ENCODE data around the gene ARL1. TPM values are rescaled to one million over a fixed set of nuclear protein-coding genes. Genes with fewer than 3 reads are reported as not detected.

ARL1 gene
- total and polyA plus RNA-seq, 10 of the 15 experiments (the other 5 are each of a cell fraction or from before 2014, with no cell fraction given), result 28.5 to 95.0 (median 65.7) TPM

DNA sequence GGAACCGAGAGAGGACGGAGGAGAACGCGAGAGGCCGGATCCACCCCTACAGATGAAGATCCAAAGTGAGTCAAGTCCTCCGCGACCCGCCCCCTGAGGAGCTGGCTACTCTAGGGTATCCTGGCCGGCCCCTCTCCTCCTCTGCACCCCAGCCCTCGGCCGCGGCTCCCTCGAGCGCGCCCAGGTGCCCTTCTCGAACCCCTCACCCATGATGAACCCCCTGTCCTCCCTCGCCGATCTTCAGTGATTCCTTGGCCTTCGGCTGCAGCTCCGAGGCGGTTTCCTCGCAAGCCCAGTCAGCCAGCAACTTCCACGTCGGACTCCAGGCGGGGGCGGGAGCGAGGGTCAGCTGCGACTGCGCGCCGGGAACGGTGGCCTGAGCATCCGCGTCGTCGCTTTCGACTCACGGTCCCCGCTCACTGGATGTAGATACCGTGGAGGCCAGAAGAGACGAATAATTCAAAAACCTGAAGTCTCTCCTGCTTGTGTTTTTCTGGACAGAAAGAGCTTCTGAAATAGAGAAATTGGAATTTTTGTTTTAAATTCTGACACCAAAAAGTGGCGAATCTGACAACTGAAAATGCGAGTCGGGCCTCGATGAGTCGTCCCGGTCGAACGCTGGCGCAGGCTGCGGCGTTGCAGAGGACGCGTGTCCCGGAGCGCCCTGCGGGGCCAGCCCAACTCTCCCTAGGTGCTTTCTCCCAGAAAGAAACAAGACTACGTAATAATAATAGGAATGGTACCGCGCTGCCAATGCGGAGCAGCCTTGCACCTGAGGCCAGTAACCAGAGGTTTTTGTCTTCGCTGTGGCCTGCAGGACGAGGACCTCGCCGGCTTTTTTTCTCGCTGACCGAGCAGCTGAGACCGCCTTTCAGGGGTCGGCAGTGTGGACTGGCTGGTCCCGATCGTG is at the start of gene ARL1 (continued):
- TF ChIP-seq ZSCAN29 (IDR thresholded peaks at IDR 0.05), result 0 out of 2 replicates have a peak, but pooled peaks have one; percentile 50
- TF ChIP-seq IKZF1 (conservative IDR thresholded peaks at IDR 0.05), result peak; percentile 96
- peak; percentile 56; the same call in 1 of the 2 replicates for TF ChIP-seq NR2F1 (conservative IDR thresholded peaks at IDR 0.05)
- peak; percentile 41; the same call in 1 of the 2 replicates for TF ChIP-seq YY1 (IDR thresholded peaks at IDR 0.05; ENCODE audit: low read depth, low read length)
- TF ChIP-seq KLF5 (IDR thresholded peaks at IDR 0.05; ENCODE audit: partially characterized antibody), result no peak
- TF ChIP-seq CREM (IDR thresholded peaks at IDR 0.05; ENCODE audit: low read depth), result peak; percentile 93
- peak; percentile 50; the same call in 2 of the 3 replicates for TF ChIP-seq POU2F2 (IDR thresholded peaks at IDR 0.05; ENCODE audit: borderline replicate concordance, low read depth, low read length)
- peak; percentile 61; the same call in 1 of the 2 replicates for TF ChIP-seq PML (IDR thresholded peaks at IDR 0.05; ENCODE audit: low read length)
- TF ChIP-seq, protein P1, sequence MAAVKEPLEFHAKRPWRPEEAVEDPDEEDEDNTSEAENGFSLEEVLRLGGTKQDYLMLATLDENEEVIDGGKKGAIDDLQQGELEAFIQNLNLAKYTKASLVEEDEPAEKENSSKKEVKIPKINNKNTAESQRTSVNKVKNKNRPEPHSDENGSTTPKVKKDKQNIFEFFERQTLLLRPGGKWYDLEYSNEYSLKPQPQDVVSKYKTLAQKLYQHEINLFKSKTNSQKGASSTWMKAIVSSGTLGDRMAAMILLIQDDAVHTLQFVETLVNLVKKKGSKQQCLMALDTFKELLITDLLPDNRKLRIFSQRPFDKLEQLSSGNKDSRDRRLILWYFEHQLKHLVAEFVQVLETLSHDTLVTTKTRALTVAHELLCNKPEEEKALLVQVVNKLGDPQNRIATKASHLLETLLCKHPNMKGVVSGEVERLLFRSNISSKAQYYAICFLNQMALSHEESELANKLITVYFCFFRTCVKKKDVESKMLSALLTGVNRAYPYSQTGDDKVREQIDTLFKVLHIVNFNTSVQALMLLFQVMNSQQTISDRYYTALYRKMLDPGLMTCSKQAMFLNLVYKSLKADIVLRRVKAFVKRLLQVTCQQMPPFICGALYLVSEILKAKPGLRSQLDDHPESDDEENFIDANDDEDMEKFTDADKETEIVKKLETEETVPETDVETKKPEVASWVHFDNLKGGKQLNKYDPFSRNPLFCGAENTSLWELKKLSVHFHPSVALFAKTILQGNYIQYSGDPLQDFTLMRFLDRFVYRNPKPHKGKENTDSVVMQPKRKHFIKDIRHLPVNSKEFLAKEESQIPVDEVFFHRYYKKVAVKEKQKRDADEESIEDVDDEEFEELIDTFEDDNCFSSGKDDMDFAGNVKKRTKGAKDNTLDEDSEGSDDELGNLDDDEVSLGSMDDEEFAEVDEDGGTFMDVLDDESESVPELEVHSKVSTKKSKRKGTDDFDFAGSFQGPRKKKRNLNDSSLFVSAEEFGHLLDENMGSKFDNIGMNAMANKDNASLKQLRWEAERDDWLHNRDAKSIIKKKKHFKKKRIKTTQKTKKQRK (IDR thresholded peaks at IDR 0.05; ENCODE audit: low read depth, low read length), result no peak
- TF ChIP-seq, protein P2, sequence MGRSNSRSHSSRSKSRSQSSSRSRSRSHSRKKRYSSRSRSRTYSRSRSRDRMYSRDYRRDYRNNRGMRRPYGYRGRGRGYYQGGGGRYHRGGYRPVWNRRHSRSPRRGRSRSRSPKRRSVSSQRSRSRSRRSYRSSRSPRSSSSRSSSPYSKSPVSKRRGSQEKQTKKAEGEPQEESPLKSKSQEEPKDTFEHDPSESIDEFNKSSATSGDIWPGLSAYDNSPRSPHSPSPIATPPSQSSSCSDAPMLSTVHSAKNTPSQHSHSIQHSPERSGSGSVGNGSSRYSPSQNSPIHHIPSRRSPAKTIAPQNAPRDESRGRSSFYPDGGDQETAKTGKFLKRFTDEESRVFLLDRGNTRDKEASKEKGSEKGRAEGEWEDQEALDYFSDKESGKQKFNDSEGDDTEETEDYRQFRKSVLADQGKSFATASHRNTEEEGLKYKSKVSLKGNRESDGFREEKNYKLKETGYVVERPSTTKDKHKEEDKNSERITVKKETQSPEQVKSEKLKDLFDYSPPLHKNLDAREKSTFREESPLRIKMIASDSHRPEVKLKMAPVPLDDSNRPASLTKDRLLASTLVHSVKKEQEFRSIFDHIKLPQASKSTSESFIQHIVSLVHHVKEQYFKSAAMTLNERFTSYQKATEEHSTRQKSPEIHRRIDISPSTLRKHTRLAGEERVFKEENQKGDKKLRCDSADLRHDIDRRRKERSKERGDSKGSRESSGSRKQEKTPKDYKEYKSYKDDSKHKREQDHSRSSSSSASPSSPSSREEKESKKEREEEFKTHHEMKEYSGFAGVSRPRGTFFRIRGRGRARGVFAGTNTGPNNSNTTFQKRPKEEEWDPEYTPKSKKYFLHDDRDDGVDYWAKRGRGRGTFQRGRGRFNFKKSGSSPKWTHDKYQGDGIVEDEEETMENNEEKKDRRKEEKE (IDR thresholded peaks at IDR 0.05), result no peak
- TF ChIP-seq WRNIP1 (IDR thresholded peaks at IDR 0.05; ENCODE audit: borderline replicate concordance, low read depth, low read length), result peak; percentile 54; the same call in 1 of the 2 replicates
- TF ChIP-seq, protein P3, sequence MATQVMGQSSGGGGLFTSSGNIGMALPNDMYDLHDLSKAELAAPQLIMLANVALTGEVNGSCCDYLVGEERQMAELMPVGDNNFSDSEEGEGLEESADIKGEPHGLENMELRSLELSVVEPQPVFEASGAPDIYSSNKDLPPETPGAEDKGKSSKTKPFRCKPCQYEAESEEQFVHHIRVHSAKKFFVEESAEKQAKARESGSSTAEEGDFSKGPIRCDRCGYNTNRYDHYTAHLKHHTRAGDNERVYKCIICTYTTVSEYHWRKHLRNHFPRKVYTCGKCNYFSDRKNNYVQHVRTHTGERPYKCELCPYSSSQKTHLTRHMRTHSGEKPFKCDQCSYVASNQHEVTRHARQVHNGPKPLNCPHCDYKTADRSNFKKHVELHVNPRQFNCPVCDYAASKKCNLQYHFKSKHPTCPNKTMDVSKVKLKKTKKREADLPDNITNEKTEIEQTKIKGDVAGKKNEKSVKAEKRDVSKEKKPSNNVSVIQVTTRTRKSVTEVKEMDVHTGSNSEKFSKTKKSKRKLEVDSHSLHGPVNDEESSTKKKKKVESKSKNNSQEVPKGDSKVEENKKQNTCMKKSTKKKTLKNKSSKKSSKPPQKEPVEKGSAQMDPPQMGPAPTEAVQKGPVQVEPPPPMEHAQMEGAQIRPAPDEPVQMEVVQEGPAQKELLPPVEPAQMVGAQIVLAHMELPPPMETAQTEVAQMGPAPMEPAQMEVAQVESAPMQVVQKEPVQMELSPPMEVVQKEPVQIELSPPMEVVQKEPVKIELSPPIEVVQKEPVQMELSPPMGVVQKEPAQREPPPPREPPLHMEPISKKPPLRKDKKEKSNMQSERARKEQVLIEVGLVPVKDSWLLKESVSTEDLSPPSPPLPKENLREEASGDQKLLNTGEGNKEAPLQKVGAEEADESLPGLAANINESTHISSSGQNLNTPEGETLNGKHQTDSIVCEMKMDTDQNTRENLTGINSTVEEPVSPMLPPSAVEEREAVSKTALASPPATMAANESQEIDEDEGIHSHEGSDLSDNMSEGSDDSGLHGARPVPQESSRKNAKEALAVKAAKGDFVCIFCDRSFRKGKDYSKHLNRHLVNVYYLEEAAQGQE (IDR thresholded peaks at IDR 0.05; ENCODE audit: low read depth, low read length), result 0 out of 2 replicates have a peak, but pooled peaks have one; percentile 14
- no peak for TF ChIP-seq JUND (IDR thresholded peaks at IDR 0.05; ENCODE audit: low read depth, low read length)
- no peak; the same call in 1 of the 2 replicates for TF ChIP-seq RBBP5 (conservative IDR thresholded peaks at IDR 0.05)
- no peak for TF ChIP-seq TCF12 (IDR thresholded peaks at IDR 0.05; ENCODE audit: low read depth, low read length)
- TF ChIP-seq EGR1 (IDR thresholded peaks at IDR 0.05; ENCODE audit: borderline replicate concordance in 1 of 2, low read depth in 2 of 2, low read length in 2 of 2), result peak; percentile 81 to 99
- TF ChIP-seq SP1 (IDR thresholded peaks at IDR 0.05; ENCODE audit: low read depth, low read length), result no peak
- TF ChIP-seq MTA3 (IDR thresholded peaks at IDR 0.05; ENCODE audit: borderline replicate concordance, low read length), result no peak
- peak; percentile 83; the same call in 1 of the 2 replicates for TF ChIP-seq RB1 (IDR thresholded peaks at IDR 0.05; ENCODE audit: borderline replicate concordance)
- no peak for TF ChIP-seq BCL11A (IDR thresholded peaks at IDR 0.05; ENCODE audit: low read depth, low read length)
- peak; percentile 69; the same call in 1 of the 2 replicates for TF ChIP-seq SMAD5 (IDR thresholded peaks at IDR 0.05; ENCODE audit: low read depth)

Measured in GM12878 (cell line).